ENCODE results near the gene ACER2. TPM values are rescaled to one million over a fixed set of nuclear protein-coding genes. Genes with fewer than 3 reads are reported as not detected.
"Not testable (repeated sequence)": the region's sequence is repeated elsewhere in the genome, so short reads cannot be mapped to it uniquely, and the experiment has no call there.

The ACER2 gene
- polyA plus RNA-seq, 1 donor (not counting 4 experiments of a cell fraction or from before 2014, with no cell fraction given): 4.2 TPM

DNA sequence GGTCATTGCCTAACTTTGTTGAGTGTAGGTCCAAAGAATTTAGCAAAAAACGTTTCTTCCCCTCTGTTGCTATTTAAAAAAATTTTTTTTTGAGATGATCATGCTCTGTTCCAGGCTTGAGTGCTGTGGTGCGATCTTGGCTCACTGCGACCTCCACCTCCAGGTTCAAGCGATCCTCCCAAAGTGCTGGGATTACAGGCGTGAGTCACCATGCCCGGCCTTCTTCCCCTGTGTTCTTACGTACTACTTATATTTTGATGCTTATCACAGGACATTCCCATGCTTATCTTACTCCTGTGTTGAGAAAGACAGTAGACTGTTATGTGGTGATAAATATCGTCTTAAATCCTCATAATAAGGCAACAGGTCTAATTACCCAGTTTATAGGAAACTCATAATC, 2.5 kb downstream of the ACER2 start:
- H3K9me3 ChIP-seq (ENCODE audit: control insufficient read depth, low read depth, low read length): no peaks in the 10 kb centered on the region
- dilution Hi-C loops (cut with MboI; ENCODE audit: extremely low pct_ligation_motif_present, low sequenced_read_pairs): no loop called here
- H3K4me2 ChIP-seq (ENCODE audit: control insufficient read depth, extremely low read depth, insufficient read depth, low read depth, low read length): no peak overlapping the region
- no peaks in the 10 kb centered on the region for H3K9me1 ChIP-seq (ENCODE audit: control insufficient read depth, extremely low read depth, insufficient read depth, low read length)
- H3K36me3 ChIP-seq (ENCODE audit: control insufficient read depth in 2 of 2, extremely low read depth in 1 of 2, insufficient read depth in 2 of 2, low read length in 2 of 2): no peaks in the 10 kb centered on the region
- no peak for FAIRE-seq
- peaks cover 14% of the 10 kb centered on the region for H3K4me1 ChIP-seq (ENCODE audit: control insufficient read depth, extremely low read depth, insufficient read depth, low read length)
- no peak for DNase-seq (ENCODE audit: low read depth, low spot score)
- no peaks in the 10 kb centered on the region for H3K27me3 ChIP-seq (ENCODE audit: control insufficient read depth, extremely low read depth, insufficient read depth, low read length)
- no peak overlapping the region for H2AFZ ChIP-seq (ENCODE audit: control insufficient read depth, low read length)
- H3K9ac ChIP-seq (ENCODE audit: control insufficient read depth, extremely low read depth, insufficient read depth, low read length): no peak overlapping the region
- no peak overlapping the region for H3K4me3 ChIP-seq (ENCODE audit: control insufficient read depth in 2 of 3, extremely low read depth in 1 of 3, insufficient read depth in 2 of 3, low read depth in 1 of 3, low read length in 3 of 3)
- TF ChIP-seq, protein P1, sequence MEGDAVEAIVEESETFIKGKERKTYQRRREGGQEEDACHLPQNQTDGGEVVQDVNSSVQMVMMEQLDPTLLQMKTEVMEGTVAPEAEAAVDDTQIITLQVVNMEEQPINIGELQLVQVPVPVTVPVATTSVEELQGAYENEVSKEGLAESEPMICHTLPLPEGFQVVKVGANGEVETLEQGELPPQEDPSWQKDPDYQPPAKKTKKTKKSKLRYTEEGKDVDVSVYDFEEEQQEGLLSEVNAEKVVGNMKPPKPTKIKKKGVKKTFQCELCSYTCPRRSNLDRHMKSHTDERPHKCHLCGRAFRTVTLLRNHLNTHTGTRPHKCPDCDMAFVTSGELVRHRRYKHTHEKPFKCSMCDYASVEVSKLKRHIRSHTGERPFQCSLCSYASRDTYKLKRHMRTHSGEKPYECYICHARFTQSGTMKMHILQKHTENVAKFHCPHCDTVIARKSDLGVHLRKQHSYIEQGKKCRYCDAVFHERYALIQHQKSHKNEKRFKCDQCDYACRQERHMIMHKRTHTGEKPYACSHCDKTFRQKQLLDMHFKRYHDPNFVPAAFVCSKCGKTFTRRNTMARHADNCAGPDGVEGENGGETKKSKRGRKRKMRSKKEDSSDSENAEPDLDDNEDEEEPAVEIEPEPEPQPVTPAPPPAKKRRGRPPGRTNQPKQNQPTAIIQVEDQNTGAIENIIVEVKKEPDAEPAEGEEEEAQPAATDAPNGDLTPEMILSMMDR (optimal IDR thresholded peaks at IDR 0.05 in 1 of 3, IDR thresholded peaks at IDR 0.05 in 1 of 3, conservative IDR thresholded peaks at IDR 0.05 in 1 of 3; ENCODE audit: extremely low read depth in 1 of 3, insufficient read depth in 2 of 3, low read length in 3 of 3): no peak
- TF ChIP-seq EZH2 (IDR thresholded peaks at IDR 0.05; ENCODE audit: low read length): no peak
- no peaks in the 10 kb centered on the region for H3K79me2 ChIP-seq (ENCODE audit: control insufficient read depth, insufficient read depth, low read length)
- no peak overlapping the region for H3K27ac ChIP-seq (ENCODE audit: control insufficient read depth, insufficient read depth, low read length)
- H4K20me1 ChIP-seq (ENCODE audit: control insufficient read depth, extremely low read depth, insufficient read depth, low read length): no peaks in the 10 kb centered on the region

DNA sequence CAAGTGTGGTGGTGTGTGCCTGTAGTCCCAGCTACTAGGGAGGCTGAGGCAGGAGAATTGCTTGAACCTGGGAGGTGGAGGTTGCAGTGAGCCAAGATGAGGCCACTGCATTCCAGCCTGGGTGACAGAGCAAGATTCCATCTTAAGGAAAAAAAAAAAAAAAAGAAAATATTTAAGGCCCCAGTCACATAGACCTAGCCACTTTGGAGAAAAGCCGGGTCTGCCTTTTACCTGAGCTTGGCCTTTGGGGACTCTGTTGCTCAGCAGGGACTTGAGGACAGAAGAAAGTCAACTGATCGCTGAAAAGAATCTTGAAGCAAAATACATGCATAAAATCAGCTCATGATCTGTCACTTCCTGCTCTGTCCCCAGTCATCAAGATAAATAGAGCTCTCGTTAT, 4.6 kb downstream of the ACER2 start:
- FAIRE-seq; H3K9me3 ChIP-seq (ENCODE audit: control insufficient read depth, low read depth, low read length); H3K79me2 ChIP-seq (ENCODE audit: control insufficient read depth, insufficient read depth, low read length); H3K9ac ChIP-seq (ENCODE audit: control insufficient read depth, extremely low read depth, insufficient read depth, low read length); H3K4me3 ChIP-seq (ENCODE audit: control insufficient read depth in 2 of 3, extremely low read depth in 1 of 3, insufficient read depth in 2 of 3, low read depth in 1 of 3, low read length in 3 of 3); H3K36me3 ChIP-seq (ENCODE audit: control insufficient read depth in 2 of 2, extremely low read depth in 1 of 2, insufficient read depth in 2 of 2, low read length in 2 of 2); H3K27ac ChIP-seq (ENCODE audit: control insufficient read depth, insufficient read depth, low read length); H3K9me1 ChIP-seq (ENCODE audit: control insufficient read depth, extremely low read depth, insufficient read depth, low read length); H4K20me1 ChIP-seq (ENCODE audit: control insufficient read depth, extremely low read depth, insufficient read depth, low read length); dilution Hi-C loops (cut with MboI; ENCODE audit: extremely low pct_ligation_motif_present, low sequenced_read_pairs); H2AFZ ChIP-seq (ENCODE audit: control insufficient read depth, low read length); H3K27me3 ChIP-seq (ENCODE audit: control insufficient read depth, extremely low read depth, insufficient read depth, low read length); DNase-seq (ENCODE audit: low read depth, low spot score); H3K4me2 ChIP-seq (ENCODE audit: control insufficient read depth, extremely low read depth, insufficient read depth, low read depth, low read length): not testable (repeated sequence)
- H3K4me1 ChIP-seq (ENCODE audit: control insufficient read depth, extremely low read depth, insufficient read depth, low read length): peaks cover 14% of the 10 kb centered on the region

DNA sequence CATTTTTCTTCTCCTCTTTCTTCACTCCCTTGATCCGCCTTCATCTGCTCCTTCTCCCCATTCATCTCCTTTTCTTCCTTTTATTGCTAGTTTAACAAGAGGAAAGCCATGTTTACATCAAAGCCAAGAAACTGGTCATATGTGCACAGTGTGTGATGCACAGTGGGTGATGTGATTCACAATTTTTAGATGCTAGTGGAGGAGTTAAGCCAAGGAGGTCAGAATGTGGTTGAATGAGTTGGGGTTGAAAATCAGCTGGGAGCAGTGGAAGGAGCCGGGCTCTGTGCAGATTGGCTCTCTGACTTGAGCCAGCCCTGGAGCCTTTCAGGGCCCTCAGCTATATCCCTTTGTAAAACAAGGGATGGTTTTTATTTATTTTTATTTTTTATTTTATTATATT, 7.3 kb downstream of the ACER2 start:
- Histone ChIP-seq H2AFZ (ENCODE audit: control insufficient read depth, low read length) (no peak overlapping the region), H3K36me3 (ENCODE audit: control insufficient read depth in 2 of 2, extremely low read depth in 1 of 2, insufficient read depth in 2 of 2, low read length in 2 of 2) (no peaks in the 10 kb centered on the region), H3K4me2 (ENCODE audit: control insufficient read depth, extremely low read depth, insufficient read depth, low read depth, low read length) (no peak overlapping the region), H3K4me1 (ENCODE audit: control insufficient read depth, extremely low read depth, insufficient read depth, low read length) (peaks cover 6% of the 10 kb centered on the region), H3K79me2 (ENCODE audit: control insufficient read depth, insufficient read depth, low read length) (no peaks in the 10 kb centered on the region), H3K27me3 (ENCODE audit: control insufficient read depth, extremely low read depth, insufficient read depth, low read length) (no peaks in the 10 kb centered on the region), H4K20me1 (ENCODE audit: control insufficient read depth, extremely low read depth, insufficient read depth, low read length) (no peaks in the 10 kb centered on the region), H3K27ac (ENCODE audit: control insufficient read depth, insufficient read depth, low read length) (no peak overlapping the region), H3K9me1 (ENCODE audit: control insufficient read depth, extremely low read depth, insufficient read depth, low read length) (no peaks in the 10 kb centered on the region), H3K9me3 (ENCODE audit: control insufficient read depth, low read depth, low read length) (no peaks in the 10 kb centered on the region), H3K4me3 (ENCODE audit: control insufficient read depth in 2 of 3, extremely low read depth in 1 of 3, insufficient read depth in 2 of 3, low read depth in 1 of 3, low read length in 3 of 3) (no peak overlapping the region), H3K9ac (ENCODE audit: control insufficient read depth, extremely low read depth, insufficient read depth, low read length) (no peak overlapping the region)
- dilution Hi-C loops (cut with MboI; ENCODE audit: extremely low pct_ligation_motif_present, low sequenced_read_pairs): no loop called here
- TF ChIP-seq, protein P1 (optimal IDR thresholded peaks at IDR 0.05 in 1 of 3, IDR thresholded peaks at IDR 0.05 in 1 of 3, conservative IDR thresholded peaks at IDR 0.05 in 1 of 3; ENCODE audit: extremely low read depth in 1 of 3, insufficient read depth in 2 of 3, low read length in 3 of 3): no peak
- TF ChIP-seq EZH2 (IDR thresholded peaks at IDR 0.05; ENCODE audit: low read length): no peak
- no peak for DNase-seq (ENCODE audit: low read depth, low spot score)
- no peak for FAIRE-seq

Data from keratinocyte (primary cell).